ENCODE results near the gene FBXO44. TPM values are rescaled to one million over a fixed set of nuclear protein-coding genes. Genes with fewer than 3 reads are reported as not detected.
"Not testable (repeated sequence)": the region's sequence is repeated elsewhere in the genome, so short reads cannot be mapped to it uniquely, and the experiment has no call there.

FBXO44 gene
- polyA plus RNA-seq, 2 donors = 9.0 to 16.2 TPM

DNA sequence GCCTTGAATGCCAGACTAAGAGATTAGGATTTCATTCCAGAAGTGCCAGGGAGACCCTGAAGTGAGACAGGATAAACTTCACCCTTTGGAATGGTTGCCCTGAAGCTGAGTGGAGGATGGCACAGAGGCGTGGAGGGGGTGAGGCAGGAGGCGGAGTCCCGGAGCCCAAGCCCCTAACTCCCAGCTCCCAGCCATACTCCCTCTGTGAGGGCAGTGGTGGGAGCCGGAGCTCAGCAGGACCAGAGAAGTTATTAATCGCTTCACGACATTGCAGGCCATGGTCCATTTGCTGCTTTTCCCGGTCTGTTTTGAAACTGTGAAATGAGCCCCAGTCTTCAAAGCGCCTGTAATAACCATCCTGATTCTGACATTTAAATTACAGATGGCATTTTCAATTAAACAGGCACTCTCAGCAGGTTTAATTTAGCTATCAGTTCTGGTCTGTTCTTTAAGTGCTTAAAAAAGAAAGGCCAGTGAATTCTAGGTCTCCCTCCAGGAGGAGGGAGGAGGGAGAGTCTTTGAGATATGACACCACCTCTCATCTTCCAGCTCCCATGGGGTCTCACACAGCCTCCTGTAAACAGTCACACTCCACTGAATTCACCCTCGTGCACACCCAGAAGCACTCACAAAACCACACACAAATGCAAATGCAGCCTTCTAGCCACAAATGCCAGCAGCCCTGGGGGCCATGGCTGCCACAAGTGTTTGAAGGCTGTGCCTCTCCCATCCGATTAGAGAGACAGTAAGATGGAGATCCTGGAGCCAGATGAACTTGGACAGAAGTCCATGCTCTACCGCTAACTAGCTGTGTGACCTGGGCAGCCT is 20.1 kb upstream of the FBXO44 start:
- 74 to 75% methylated on average over 11 of the region's 11 CpGs for WGBS, 2 donors
- H3K27me3 ChIP-seq (ENCODE audit: control insufficient read depth in 1 of 2, insufficient read depth in 2 of 2, low read length in 2 of 2) = no peaks in the 10 kb centered on the region
- no peaks in the 10 kb centered on the region for H3K36me3 ChIP-seq (ENCODE audit: control insufficient read depth in 2 of 2, insufficient read depth in 2 of 2, low read length in 1 of 2)
- no peaks in the 10 kb centered on the region for H3K4me1 ChIP-seq (ENCODE audit: control insufficient read depth in 2 of 2, insufficient read depth in 2 of 2, low read length in 1 of 2)
- no peaks in the 10 kb centered on the region for H3K9me3 ChIP-seq (ENCODE audit: control insufficient read depth in 2 of 2, insufficient read depth in 1 of 2, low read depth in 1 of 2, low read length in 1 of 2)
- no peak overlapping the region for H3K4me3 ChIP-seq (ENCODE audit: low read depth in 1 of 2, low read length in 2 of 2)
- H3K27ac ChIP-seq (ENCODE audit: low read depth in 2 of 2, low read length in 1 of 2) = no peak overlapping the region

DNA sequence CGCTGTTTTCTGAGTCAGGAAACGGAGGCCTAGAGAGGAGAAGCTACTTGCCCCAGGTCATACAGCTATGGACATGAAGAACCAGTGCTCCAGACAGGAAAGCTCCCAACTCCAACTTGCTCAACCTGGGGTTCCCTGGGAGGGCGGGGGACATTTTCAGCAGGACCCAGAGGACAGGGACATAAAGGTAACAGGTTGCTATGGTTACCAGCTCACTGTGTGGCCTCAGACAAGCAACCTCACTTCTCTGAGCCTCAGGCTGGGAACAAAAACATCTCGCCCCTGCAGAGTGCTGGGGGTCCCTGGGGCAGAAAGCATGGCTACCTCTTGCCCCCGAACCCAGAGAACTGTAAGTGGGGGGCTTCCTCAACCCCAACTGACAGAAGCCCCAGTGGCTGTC is 16.6 kb upstream of the FBXO44 start:
- H3K27me3 ChIP-seq (ENCODE audit: control insufficient read depth in 1 of 2, insufficient read depth in 2 of 2, low read length in 2 of 2) = no peaks in the 10 kb centered on the region
- H3K4me1 ChIP-seq (ENCODE audit: control insufficient read depth in 2 of 2, insufficient read depth in 2 of 2, low read length in 1 of 2) = no peaks in the 10 kb centered on the region
- 42 to 45% methylated on average over 5 of the region's 5 CpGs for WGBS, 2 donors

DNA sequence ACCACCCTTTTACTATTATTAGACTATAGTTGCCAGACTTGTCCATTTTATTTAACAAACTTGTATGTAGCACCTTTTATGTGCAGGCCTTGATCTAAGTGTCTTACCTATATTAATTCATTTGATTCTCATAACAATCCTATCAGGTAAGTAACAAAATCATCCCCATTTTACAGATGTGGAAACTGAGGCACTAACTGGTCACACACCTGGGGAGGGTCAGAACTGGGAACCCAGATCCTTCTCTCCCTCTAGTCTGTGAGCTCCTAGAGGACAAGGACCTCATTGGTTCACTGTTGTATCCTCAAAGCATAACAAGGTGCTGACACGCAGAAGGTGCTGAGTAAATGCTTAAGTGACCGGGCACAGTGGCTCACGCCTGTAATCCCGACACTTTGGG is 15.3 kb upstream of the FBXO44 start:
- no peaks in the 10 kb centered on the region for H3K27me3 ChIP-seq (ENCODE audit: control insufficient read depth in 1 of 2, insufficient read depth in 2 of 2, low read length in 2 of 2)

More for the DNA sequence above, 16.6 kb upstream of the FBXO44 start:
- no peak overlapping the region for H3K4me3 ChIP-seq (ENCODE audit: low read depth in 1 of 2, low read length in 2 of 2)
- no peaks in the 10 kb centered on the region for H3K36me3 ChIP-seq (ENCODE audit: control insufficient read depth in 2 of 2, insufficient read depth in 2 of 2, low read length in 1 of 2)
- no peaks in the 10 kb centered on the region for H3K9me3 ChIP-seq (ENCODE audit: control insufficient read depth in 2 of 2, insufficient read depth in 1 of 2, low read depth in 1 of 2, low read length in 1 of 2)
- no peak overlapping the region for H3K27ac ChIP-seq (ENCODE audit: low read depth in 2 of 2, low read length in 1 of 2)

DNA sequence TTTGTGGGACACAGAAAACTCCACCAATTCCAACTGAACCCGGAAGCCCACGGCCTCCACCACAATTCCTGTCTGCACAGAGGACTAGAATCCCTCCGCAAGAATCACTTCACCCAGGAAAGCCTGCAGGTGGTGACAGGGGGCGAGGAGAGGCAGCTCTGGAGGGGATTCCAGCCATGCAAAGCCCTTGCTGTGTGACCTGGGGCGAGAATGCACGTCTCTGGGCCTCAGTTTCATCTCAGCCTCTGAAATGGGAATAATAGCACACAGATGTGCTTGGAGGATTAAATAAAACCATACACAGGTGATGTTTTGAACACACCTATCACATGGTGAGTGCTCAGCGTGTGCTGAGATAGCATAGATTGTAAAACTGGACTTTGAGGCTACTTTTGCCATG is 14.6 kb upstream of the FBXO44 start:
- no peak overlapping the region for H3K27ac ChIP-seq (ENCODE audit: low read depth in 2 of 2, low read length in 1 of 2)
- H3K27me3 ChIP-seq (ENCODE audit: control insufficient read depth in 1 of 2, insufficient read depth in 2 of 2, low read length in 2 of 2) = no peaks in the 10 kb centered on the region
- no peak overlapping the region for H3K4me3 ChIP-seq (ENCODE audit: low read depth in 1 of 2, low read length in 2 of 2)
- H3K9me3 ChIP-seq (ENCODE audit: control insufficient read depth in 2 of 2, insufficient read depth in 1 of 2, low read depth in 1 of 2, low read length in 1 of 2) = no peaks in the 10 kb centered on the region
- WGBS, 2 donors = 72% methylated on average over 7 of the region's 7 CpGs
- H3K4me1 ChIP-seq (ENCODE audit: control insufficient read depth in 2 of 2, insufficient read depth in 2 of 2, low read length in 1 of 2) = no peaks in the 10 kb centered on the region
- H3K36me3 ChIP-seq (ENCODE audit: control insufficient read depth in 2 of 2, insufficient read depth in 2 of 2, low read length in 1 of 2) = no peaks in the 10 kb centered on the region

More for the DNA sequence above, 15.3 kb upstream of the FBXO44 start:
- no peak overlapping the region for H3K27ac ChIP-seq (ENCODE audit: low read depth in 2 of 2, low read length in 1 of 2)
- WGBS, 2 donors = 86% methylated on average over 4 of the region's 4 CpGs
- H3K36me3 ChIP-seq (ENCODE audit: control insufficient read depth in 2 of 2, insufficient read depth in 2 of 2, low read length in 1 of 2) = no peaks in the 10 kb centered on the region
- H3K9me3 ChIP-seq (ENCODE audit: control insufficient read depth in 2 of 2, insufficient read depth in 1 of 2, low read depth in 1 of 2, low read length in 1 of 2) = no peaks in the 10 kb centered on the region
- no peak overlapping the region for H3K4me3 ChIP-seq (ENCODE audit: low read depth in 1 of 2, low read length in 2 of 2)
- no peaks in the 10 kb centered on the region for H3K4me1 ChIP-seq (ENCODE audit: control insufficient read depth in 2 of 2, insufficient read depth in 2 of 2, low read length in 1 of 2)

DNA sequence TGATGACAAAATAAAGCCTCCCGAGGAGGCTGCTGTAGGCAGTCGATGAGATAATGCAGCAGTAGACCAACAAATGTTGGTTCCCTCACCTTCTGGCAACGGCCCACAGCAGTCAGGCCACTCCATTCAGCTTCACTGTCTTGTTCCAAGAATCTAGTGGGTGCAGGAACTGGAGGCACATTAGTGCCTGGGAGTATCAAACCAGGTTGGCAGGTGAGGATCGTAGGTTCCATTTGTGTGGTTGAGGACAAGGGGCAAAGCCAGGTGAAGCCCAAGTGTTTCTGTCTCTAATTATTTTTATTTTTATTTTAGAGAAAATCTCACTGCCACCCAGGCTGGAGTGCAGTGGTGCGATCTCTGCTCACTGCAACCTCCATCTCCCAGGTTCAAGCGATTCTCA is 13.7 kb upstream of the FBXO44 start:
- H3K4me1 ChIP-seq (ENCODE audit: control insufficient read depth in 2 of 2, insufficient read depth in 2 of 2, low read length in 1 of 2) = no peaks in the 10 kb centered on the region
- H3K27me3 ChIP-seq (ENCODE audit: control insufficient read depth in 1 of 2, insufficient read depth in 2 of 2, low read length in 2 of 2) = no peaks in the 10 kb centered on the region
- H3K9me3 ChIP-seq (ENCODE audit: control insufficient read depth in 2 of 2, insufficient read depth in 1 of 2, low read depth in 1 of 2, low read length in 1 of 2) = no peaks in the 10 kb centered on the region
- no peak overlapping the region for H3K4me3 ChIP-seq (ENCODE audit: low read depth in 1 of 2, low read length in 2 of 2)
- 64 to 68% methylated on average over 6 of the region's 6 CpGs for WGBS, 2 donors
- H3K36me3 ChIP-seq (ENCODE audit: control insufficient read depth in 2 of 2, insufficient read depth in 2 of 2, low read length in 1 of 2) = no peaks in the 10 kb centered on the region
- no peak overlapping the region for H3K27ac ChIP-seq (ENCODE audit: low read depth in 2 of 2, low read length in 1 of 2)

DNA sequence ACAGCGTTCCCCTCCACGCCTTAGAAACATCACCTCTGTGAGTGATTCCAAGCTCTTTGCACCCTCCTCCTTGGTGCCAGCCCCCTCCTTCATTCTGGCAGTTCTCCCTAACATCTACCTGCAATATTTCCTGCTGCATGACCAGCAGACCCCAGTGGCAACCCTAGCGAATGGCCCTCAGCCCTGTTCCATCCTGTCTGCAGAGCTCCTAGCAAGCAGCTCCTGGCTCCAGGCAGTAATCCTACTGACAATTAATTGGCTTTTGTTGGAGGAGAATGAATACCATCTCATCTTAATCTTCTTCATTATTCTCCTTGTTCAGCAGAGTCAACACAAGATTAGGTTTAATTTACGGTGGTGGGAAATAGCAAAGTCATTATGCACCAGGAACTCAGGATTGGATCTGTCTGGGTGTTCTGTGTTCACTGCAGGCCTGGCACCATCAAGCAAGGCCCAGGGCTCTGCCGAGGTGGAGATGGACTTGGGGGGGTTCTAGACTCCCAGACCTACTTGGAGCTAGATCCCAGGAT is 12.8 kb upstream of the FBXO44 start:
- Histone ChIP-seq H3K27ac (ENCODE audit: low read depth in 2 of 2, low read length in 1 of 2) (no peak overlapping the region), H3K27me3 (ENCODE audit: control insufficient read depth in 1 of 2, insufficient read depth in 2 of 2, low read length in 2 of 2) (no peaks in the 10 kb centered on the region), H3K4me3 (ENCODE audit: low read depth in 1 of 2, low read length in 2 of 2) (no peak overlapping the region), H3K36me3 (ENCODE audit: control insufficient read depth in 2 of 2, insufficient read depth in 2 of 2, low read length in 1 of 2) (no peaks in the 10 kb centered on the region), H3K4me1 (ENCODE audit: control insufficient read depth in 2 of 2, insufficient read depth in 2 of 2, low read length in 1 of 2) (no peaks in the 10 kb centered on the region), H3K9me3 (ENCODE audit: control insufficient read depth in 2 of 2, insufficient read depth in 1 of 2, low read depth in 1 of 2, low read length in 1 of 2) (no peaks in the 10 kb centered on the region)
- WGBS, 2 donors = 52 to 54% methylated on average over 5 of the region's 5 CpGs

DNA sequence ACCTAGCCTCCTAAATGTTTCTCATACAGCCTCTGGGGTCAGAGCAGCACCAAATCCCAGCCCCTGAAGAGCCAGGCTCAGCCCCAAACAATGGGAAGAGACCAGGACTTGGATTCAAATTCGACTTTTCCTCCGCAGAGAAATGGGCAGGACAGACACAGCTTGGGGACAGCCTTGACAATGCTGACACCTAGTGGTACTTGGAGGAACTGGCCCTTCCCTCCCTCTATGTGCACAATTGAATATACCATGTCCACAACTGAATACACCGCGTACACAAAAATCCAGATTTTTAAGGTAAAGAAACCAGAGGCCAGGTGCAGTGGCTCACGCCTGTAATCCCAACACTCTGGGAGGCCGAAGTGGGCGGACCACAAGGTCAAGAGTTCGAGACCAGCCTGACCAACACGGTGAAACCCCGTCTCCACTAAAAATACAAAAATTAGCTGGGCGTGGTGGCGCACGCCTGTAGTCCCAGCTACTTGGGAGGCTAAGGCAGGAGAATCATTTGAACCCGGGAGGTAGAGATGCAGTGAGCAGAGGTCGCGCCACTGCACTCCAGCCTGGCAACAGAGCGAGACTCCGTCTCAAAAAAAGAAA is 12.2 kb upstream of the FBXO44 start:
- WGBS, 2 donors = 56% methylated on average over 18 of the region's 18 CpGs
- not testable (repeated sequence) for H3K27me3 ChIP-seq (ENCODE audit: control insufficient read depth in 1 of 2, insufficient read depth in 2 of 2, low read length in 2 of 2); H3K36me3 ChIP-seq (ENCODE audit: control insufficient read depth in 2 of 2, insufficient read depth in 2 of 2, low read length in 1 of 2); H3K9me3 ChIP-seq (ENCODE audit: control insufficient read depth in 2 of 2, insufficient read depth in 1 of 2, low read depth in 1 of 2, low read length in 1 of 2); H3K4me1 ChIP-seq (ENCODE audit: control insufficient read depth in 2 of 2, insufficient read depth in 2 of 2, low read length in 1 of 2); H3K27ac ChIP-seq (ENCODE audit: low read depth in 2 of 2, low read length in 1 of 2); H3K4me3 ChIP-seq (ENCODE audit: low read depth in 1 of 2, low read length in 2 of 2)

DNA sequence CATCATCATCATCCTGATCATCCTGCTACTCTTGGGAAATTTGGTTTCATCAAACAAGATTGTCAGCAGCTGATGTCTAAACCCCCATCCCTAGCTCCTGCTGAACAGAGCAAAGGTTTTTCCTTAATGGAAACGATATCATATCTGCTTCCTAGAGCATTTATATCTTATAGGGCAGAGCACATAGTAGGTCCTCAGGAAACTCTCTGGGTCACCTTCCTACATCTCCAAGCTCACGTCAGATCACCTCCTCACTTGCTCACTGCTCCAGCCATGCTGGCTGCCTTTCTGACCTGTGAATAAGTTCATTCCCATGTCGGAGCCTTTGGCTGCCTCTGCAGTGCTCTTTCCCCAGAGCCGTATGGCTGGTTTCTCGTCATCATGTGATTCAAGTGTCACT is 10.9 kb upstream of the FBXO44 start:
- Histone ChIP-seq H3K9me3 (ENCODE audit: control insufficient read depth in 2 of 2, insufficient read depth in 1 of 2, low read depth in 1 of 2, low read length in 1 of 2) (no peaks in the 10 kb centered on the region), H3K4me1 (ENCODE audit: control insufficient read depth in 2 of 2, insufficient read depth in 2 of 2, low read length in 1 of 2) (peaks cover 2 to 4% of the 10 kb centered on the region in 2 donors), H3K27ac (ENCODE audit: low read depth in 2 of 2, low read length in 1 of 2) (no peak overlapping the region), H3K36me3 (ENCODE audit: control insufficient read depth in 2 of 2, insufficient read depth in 2 of 2, low read length in 1 of 2) (no peaks in the 10 kb centered on the region), H3K27me3 (ENCODE audit: control insufficient read depth in 1 of 2, insufficient read depth in 2 of 2, low read length in 2 of 2) (no peaks in the 10 kb centered on the region), H3K4me3 (ENCODE audit: low read depth in 1 of 2, low read length in 2 of 2) (no peak overlapping the region)
- 58 to 62% methylated on average over 5 of the region's 5 CpGs for WGBS, 2 donors

DNA sequence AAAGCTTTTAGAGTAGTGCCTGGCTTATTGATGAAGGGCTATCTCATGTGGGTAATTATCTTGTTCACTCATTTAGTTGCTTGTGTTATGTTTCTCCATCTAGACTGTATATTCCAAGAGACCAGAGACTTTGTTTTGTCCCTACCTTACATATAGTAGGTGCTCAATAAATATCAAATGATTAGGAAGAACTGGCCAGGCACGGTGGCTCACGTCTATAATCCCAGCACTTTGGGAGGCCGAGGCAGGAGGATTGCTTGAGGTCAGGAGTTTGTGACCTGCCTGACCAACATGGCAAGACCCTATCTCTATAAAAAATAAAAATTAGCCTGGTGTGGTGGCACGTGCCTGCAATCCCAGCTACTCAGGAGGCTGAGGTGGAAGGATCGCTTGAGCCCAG is 9.4 kb upstream of the FBXO44 start:
- H3K4me3 ChIP-seq (ENCODE audit: low read depth in 1 of 2, low read length in 2 of 2) = no peak overlapping the region
- no peaks in the 10 kb centered on the region for H3K9me3 ChIP-seq (ENCODE audit: control insufficient read depth in 2 of 2, insufficient read depth in 1 of 2, low read depth in 1 of 2, low read length in 1 of 2)
- H3K27me3 ChIP-seq (ENCODE audit: control insufficient read depth in 1 of 2, insufficient read depth in 2 of 2, low read length in 2 of 2) = no peaks in the 10 kb centered on the region
- H3K36me3 ChIP-seq (ENCODE audit: control insufficient read depth in 2 of 2, insufficient read depth in 2 of 2, low read length in 1 of 2) = no peaks in the 10 kb centered on the region
- H3K27ac ChIP-seq (ENCODE audit: low read depth in 2 of 2, low read length in 1 of 2) = no peak overlapping the region
- H3K4me1 ChIP-seq (ENCODE audit: control insufficient read depth in 2 of 2, insufficient read depth in 2 of 2, low read length in 1 of 2) = peaks cover 4 to 8% of the 10 kb centered on the region in 2 donors
- WGBS, 2 donors = 90 to 92% methylated on average over 5 of the region's 5 CpGs

Measured in esophagus (tissue), 2 donors.